ENCODE results near the gene XRCC3.

DNA sequence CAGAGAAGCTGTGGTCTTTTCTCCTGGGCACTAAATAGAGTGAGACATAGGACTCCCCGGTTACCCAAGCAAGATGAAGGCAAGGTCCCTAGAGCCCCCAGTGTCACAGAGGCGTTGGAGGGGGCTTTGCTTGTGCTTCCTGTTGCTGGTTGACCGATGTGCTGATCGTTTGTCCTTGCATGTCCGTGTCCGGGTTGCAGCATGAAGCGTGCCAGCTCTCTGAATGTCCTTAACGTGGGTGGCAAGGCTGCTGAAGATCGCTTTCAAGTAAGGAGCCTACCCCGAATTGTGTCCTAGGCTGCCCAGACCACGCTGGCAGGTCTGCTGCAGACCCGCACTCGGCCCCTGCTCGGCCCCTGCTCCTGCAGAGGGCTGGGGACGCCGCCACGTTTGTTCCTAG lies 23.1 kb downstream of the XRCC3 start:
- TF ChIP-seq, protein P1, sequence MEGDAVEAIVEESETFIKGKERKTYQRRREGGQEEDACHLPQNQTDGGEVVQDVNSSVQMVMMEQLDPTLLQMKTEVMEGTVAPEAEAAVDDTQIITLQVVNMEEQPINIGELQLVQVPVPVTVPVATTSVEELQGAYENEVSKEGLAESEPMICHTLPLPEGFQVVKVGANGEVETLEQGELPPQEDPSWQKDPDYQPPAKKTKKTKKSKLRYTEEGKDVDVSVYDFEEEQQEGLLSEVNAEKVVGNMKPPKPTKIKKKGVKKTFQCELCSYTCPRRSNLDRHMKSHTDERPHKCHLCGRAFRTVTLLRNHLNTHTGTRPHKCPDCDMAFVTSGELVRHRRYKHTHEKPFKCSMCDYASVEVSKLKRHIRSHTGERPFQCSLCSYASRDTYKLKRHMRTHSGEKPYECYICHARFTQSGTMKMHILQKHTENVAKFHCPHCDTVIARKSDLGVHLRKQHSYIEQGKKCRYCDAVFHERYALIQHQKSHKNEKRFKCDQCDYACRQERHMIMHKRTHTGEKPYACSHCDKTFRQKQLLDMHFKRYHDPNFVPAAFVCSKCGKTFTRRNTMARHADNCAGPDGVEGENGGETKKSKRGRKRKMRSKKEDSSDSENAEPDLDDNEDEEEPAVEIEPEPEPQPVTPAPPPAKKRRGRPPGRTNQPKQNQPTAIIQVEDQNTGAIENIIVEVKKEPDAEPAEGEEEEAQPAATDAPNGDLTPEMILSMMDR (IDR thresholded peaks at IDR 0.05; ENCODE audit: low read depth, low read length) = no peak
- no peak for TF ChIP-seq POLR2A (IDR thresholded peaks at IDR 0.05; ENCODE audit: extremely low read depth, insufficient read length)
- TF ChIP-seq, protein P2, sequence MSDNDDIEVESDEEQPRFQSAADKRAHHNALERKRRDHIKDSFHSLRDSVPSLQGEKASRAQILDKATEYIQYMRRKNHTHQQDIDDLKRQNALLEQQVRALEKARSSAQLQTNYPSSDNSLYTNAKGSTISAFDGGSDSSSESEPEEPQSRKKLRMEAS (IDR thresholded peaks at IDR 0.05; ENCODE audit: low read depth, low read length) = no peak
- no peak for TF ChIP-seq MYC (IDR thresholded peaks at IDR 0.05; ENCODE audit: low read depth, low read length)

Data from NB4 (cell line).